Measurements from ENCODE around the gene WSCD2.
"Not testable (repeated sequence)": the region's sequence is repeated elsewhere in the genome, so short reads cannot be mapped to it uniquely, and the experiment has no call there.

WSCD2 gene

GRCh38 chr12:108218921-108219320, 89.8 kb downstream of the WSCD2 start:
- H3K27ac ChIP-seq, result no peak overlapping the region
- no peak overlapping the region for H3K9ac ChIP-seq (ENCODE audit: insufficient read length)
- H3K9me3 ChIP-seq (ENCODE audit: low read depth, low read length), result no peaks in the 10 kb centered on the region
- no peak for DNase-seq (ENCODE audit: low read depth, low spot score)
- H3K36me3 ChIP-seq (ENCODE audit: insufficient read depth, low read length), result no peaks in the 10 kb centered on the region
- H3K4me3 ChIP-seq, result no peak overlapping the region
- TF ChIP-seq FOXP2 (optimal IDR thresholded peaks at IDR 0.05; ENCODE audit: control extremely low read depth, extremely low read length, insufficient read depth), result no peak
- no peak for TF ChIP-seq POLR2AphosphoS5 (IDR thresholded peaks at IDR 0.05; ENCODE audit: borderline replicate concordance, low read depth, low read length)
- TF ChIP-seq EZH2 (IDR thresholded peaks at IDR 0.05), result no peak

DNA sequence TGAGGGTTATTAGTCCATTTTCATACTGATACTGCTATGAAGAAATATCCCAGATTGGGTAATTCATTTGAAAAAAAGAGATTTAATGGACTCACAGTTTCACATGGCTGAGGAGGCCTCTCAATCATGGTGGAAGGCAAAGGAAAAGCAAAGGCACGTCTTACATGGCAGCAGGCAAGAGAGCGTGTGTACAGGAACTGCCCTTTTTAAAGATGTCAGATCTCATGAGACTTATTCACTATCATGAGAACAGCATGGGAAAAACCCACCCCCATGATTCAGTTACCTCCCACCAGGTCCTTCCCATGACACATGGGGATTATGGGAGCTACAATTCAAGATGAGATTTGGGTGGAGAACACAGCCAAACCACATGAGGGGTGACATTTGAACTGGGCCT, 96.0 kb downstream of the WSCD2 start:
- H3K9me3 ChIP-seq (ENCODE audit: low read depth, low read length); DNase-seq (ENCODE audit: low read depth, low spot score); H3K4me3 ChIP-seq; H3K27ac ChIP-seq; H3K36me3 ChIP-seq (ENCODE audit: insufficient read depth, low read length); H3K9ac ChIP-seq (ENCODE audit: insufficient read length): not testable (repeated sequence)

GRCh38 chr12:108226866-108227265, 97.8 kb downstream of the WSCD2 start:
- Histone ChIP-seq H3K27ac (no peak overlapping the region), H3K9me3 (ENCODE audit: low read depth, low read length) (no peaks in the 10 kb centered on the region), H3K36me3 (ENCODE audit: insufficient read depth, low read length) (no peaks in the 10 kb centered on the region), H3K9ac (ENCODE audit: insufficient read length) (no peak overlapping the region), H3K4me3 (no peak overlapping the region)
- TF ChIP-seq POLR2AphosphoS5 (IDR thresholded peaks at IDR 0.05; ENCODE audit: borderline replicate concordance, low read depth, low read length) (no peak), FOXP2 (optimal IDR thresholded peaks at IDR 0.05; ENCODE audit: control extremely low read depth, extremely low read length, insufficient read depth) (no peak), EZH2 (IDR thresholded peaks at IDR 0.05) (no peak)
- DNase-seq (ENCODE audit: low read depth, low spot score), result no peak

DNA sequence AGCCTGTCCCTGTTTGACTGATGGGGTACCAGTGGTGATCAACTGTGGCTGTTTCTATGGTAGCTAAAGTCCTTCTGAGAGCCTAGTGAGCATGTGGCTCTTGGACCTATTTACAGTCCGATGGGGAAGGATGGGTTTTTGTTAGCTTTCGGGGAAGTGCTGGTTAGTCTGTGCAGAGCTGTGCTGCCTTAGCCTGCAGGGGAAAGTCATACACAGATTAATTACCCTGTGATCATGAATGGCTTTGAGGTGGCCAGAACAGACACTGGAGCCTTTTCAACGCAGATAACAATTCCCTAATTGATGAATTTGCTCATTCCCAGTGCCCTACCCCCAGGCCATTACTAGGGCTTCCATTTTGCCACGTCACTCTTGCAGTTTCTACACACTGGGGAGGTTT, 99.7 kb downstream of the WSCD2 start:
- H3K9ac ChIP-seq (ENCODE audit: insufficient read length), result no peak overlapping the region
- H3K4me3 ChIP-seq, result no peak overlapping the region
- H3K36me3 ChIP-seq (ENCODE audit: insufficient read depth, low read length), result no peaks in the 10 kb centered on the region
- no peak overlapping the region for H3K27ac ChIP-seq
- H3K9me3 ChIP-seq (ENCODE audit: low read depth, low read length), result no peaks in the 10 kb centered on the region
- TF ChIP-seq POLR2AphosphoS5 (IDR thresholded peaks at IDR 0.05; ENCODE audit: borderline replicate concordance, low read depth, low read length) (no peak), EZH2 (IDR thresholded peaks at IDR 0.05) (no peak), FOXP2 (optimal IDR thresholded peaks at IDR 0.05; ENCODE audit: control extremely low read depth, extremely low read length, insufficient read depth) (no peak)
- DNase-seq (ENCODE audit: low read depth, low spot score), result no peak

- Histone ChIP-seq H3K9me3 (ENCODE audit: low read depth, low read length) (no peaks in the 10 kb centered on the region), H3K36me3 (ENCODE audit: insufficient read depth, low read length) (no peaks in the 10 kb centered on the region), H3K4me3 (no peak overlapping the region), H3K27ac (no peak overlapping the region), H3K9ac (ENCODE audit: insufficient read length) (no peak overlapping the region)
- no peak for TF ChIP-seq FOXP2 (optimal IDR thresholded peaks at IDR 0.05; ENCODE audit: control extremely low read depth, extremely low read length, insufficient read depth)
- TF ChIP-seq EZH2 (IDR thresholded peaks at IDR 0.05), result no peak
- TF ChIP-seq POLR2AphosphoS5 (IDR thresholded peaks at IDR 0.05; ENCODE audit: borderline replicate concordance, low read depth, low read length), result no peak
- DNase-seq (ENCODE audit: low read depth, low spot score), result no peak
Measured at GRCh38 chr12:108231109-108231905, 102.2 kb downstream of the WSCD2 start.

GRCh38 chr12:108231909-108232434, 102.9 kb downstream of the WSCD2 start:
- H3K9me3 ChIP-seq (ENCODE audit: low read depth, low read length), result no peaks in the 10 kb centered on the region
- no peak overlapping the region for H3K9ac ChIP-seq (ENCODE audit: insufficient read length)
- H3K4me3 ChIP-seq, result no peak overlapping the region
- TF ChIP-seq EZH2 (IDR thresholded peaks at IDR 0.05), result no peak
- no peak for TF ChIP-seq FOXP2 (optimal IDR thresholded peaks at IDR 0.05; ENCODE audit: control extremely low read depth, extremely low read length, insufficient read depth)
- TF ChIP-seq POLR2AphosphoS5 (IDR thresholded peaks at IDR 0.05; ENCODE audit: borderline replicate concordance, low read depth, low read length), result no peak
- no peak for DNase-seq (ENCODE audit: low read depth, low spot score)
- H3K36me3 ChIP-seq (ENCODE audit: insufficient read depth, low read length), result no peaks in the 10 kb centered on the region
- H3K27ac ChIP-seq, result no peak overlapping the region

- Histone ChIP-seq H3K9me3 (ENCODE audit: low read depth, low read length) (no peaks in the 10 kb centered on the region), H3K27ac (no peak overlapping the region), H3K9ac (ENCODE audit: insufficient read length) (no peak overlapping the region), H3K36me3 (ENCODE audit: insufficient read depth, low read length) (no peaks in the 10 kb centered on the region), H3K4me3 (no peak overlapping the region)
- no peak for TF ChIP-seq EZH2 (IDR thresholded peaks at IDR 0.05)
- TF ChIP-seq POLR2AphosphoS5 (IDR thresholded peaks at IDR 0.05; ENCODE audit: borderline replicate concordance, low read depth, low read length), result no peak
- no peak for TF ChIP-seq FOXP2 (optimal IDR thresholded peaks at IDR 0.05; ENCODE audit: control extremely low read depth, extremely low read length, insufficient read depth)
- no peak for DNase-seq (ENCODE audit: low read depth, low spot score)
Measured at GRCh38 chr12:108232565-108232964, 103.5 kb downstream of the WSCD2 start.

- H3K9me3 ChIP-seq (ENCODE audit: low read depth, low read length), result no peaks in the 10 kb centered on the region
- H3K4me3 ChIP-seq, result no peak overlapping the region
- H3K27ac ChIP-seq, result no peak overlapping the region
- TF ChIP-seq POLR2AphosphoS5 (IDR thresholded peaks at IDR 0.05; ENCODE audit: borderline replicate concordance, low read depth, low read length) (no peak), FOXP2 (optimal IDR thresholded peaks at IDR 0.05; ENCODE audit: control extremely low read depth, extremely low read length, insufficient read depth) (no peak), EZH2 (IDR thresholded peaks at IDR 0.05) (no peak)
- no peak overlapping the region for H3K9ac ChIP-seq (ENCODE audit: insufficient read length)
- H3K36me3 ChIP-seq (ENCODE audit: insufficient read depth, low read length), result no peaks in the 10 kb centered on the region
- no peak for DNase-seq (ENCODE audit: low read depth, low spot score)
Measured at GRCh38 chr12:108234158-108234557, 105.1 kb downstream of the WSCD2 start.
